Esophagus muscularis mucosa (tissue), 4 donors: Measurements from ENCODE around the gene COBL.

Experiments used
- EP300 ChIP-seq: sonication (generic); formaldehyde crosslinking; IDR thresholded peaks from one replicate; pipeline ENCODE4 v1.6.1; 2017; ENCODE audit warnings: antibody characterized with exemption
- POLR2A ChIP-seq: fragments of 450-650 bp; IDR thresholded peaks from one replicate; pipeline ENCODE4 v1.6.1; 2017; ENCODE audit warnings: antibody characterized with exemption, moderate library complexity, mild to moderate bottlenecking, low read depth
- POLR2AphosphoS5 ChIP-seq, 2 donors: sonication (generic); formaldehyde crosslinking; IDR thresholded peaks; one replicate each; pipeline ENCODE4 v1.6.1; 2017; ENCODE audit warnings: antibody characterized with exemption in 2 of 2
- TF ChIP-seq, protein P1 (sequence below), 3 experiments: fragments of 200-600 bp in 2 of 3; fragments of 450-650 bp in 1 of 3; sonication (generic) in 2 of 3; IDR thresholded peaks; one replicate each; pipeline ENCODE4 v1.5.1; 2017 to 2019; ENCODE audit warnings: antibody characterized with exemption in 3 of 3, mild to moderate bottlenecking in 2 of 3, moderate library complexity in 1 of 3

DNA sequence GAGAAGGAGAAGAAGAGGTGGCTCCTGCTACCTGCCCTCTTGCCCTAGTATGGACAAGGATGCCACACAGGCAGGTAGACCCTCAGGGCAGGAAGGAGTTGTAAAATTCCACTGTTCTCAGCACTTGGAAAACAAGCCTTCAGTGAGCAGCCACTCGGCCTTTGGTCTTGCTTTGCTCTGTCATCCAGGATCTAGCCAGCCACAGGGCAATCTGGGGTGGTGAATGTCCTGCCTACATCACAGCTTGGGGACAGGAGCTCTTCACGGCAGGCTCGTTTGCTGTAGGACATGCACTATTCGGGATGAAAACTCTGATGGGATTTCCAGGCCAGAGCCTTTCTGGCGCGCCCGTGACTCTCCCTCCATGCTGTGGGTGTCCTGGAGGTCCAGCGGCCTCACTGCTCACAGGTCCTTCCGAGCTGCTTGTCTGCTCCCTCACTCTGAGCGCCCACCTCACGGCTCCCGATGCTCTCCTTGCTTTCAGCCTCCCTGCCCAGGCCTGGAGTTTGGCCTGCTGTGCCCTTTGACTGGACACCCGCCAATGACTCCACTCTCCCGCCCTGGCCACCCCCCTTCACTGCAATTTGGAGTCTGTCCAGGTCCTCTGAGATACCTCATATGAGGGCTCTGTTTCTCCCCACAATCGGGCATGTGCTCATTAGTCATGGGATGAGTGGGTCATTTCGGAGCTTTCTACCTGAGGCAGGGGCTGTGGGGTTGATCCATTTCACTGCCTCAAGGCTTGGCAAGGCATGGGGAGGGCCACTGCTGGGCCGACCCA, 306.7 kb downstream of the COBL start:
- TF ChIP-seq, protein P1, sequence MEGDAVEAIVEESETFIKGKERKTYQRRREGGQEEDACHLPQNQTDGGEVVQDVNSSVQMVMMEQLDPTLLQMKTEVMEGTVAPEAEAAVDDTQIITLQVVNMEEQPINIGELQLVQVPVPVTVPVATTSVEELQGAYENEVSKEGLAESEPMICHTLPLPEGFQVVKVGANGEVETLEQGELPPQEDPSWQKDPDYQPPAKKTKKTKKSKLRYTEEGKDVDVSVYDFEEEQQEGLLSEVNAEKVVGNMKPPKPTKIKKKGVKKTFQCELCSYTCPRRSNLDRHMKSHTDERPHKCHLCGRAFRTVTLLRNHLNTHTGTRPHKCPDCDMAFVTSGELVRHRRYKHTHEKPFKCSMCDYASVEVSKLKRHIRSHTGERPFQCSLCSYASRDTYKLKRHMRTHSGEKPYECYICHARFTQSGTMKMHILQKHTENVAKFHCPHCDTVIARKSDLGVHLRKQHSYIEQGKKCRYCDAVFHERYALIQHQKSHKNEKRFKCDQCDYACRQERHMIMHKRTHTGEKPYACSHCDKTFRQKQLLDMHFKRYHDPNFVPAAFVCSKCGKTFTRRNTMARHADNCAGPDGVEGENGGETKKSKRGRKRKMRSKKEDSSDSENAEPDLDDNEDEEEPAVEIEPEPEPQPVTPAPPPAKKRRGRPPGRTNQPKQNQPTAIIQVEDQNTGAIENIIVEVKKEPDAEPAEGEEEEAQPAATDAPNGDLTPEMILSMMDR (IDR thresholded peaks at IDR 0.05), result no peak
- TF ChIP-seq POLR2AphosphoS5 (IDR thresholded peaks at IDR 0.05) (no peak), EP300 (no peak), POLR2A (no peak)
